CD4-positive, CD25-positive, alpha-beta regulatory T cell (primary cell): ENCODE results near the gene ATP1B4. TPM values are rescaled to one million over a fixed set of nuclear protein-coding genes. Genes with fewer than 3 reads are reported as not detected.

ENCODE experiments used
- ATAC-seq, 2 donors: fragments of 150-1000 bp; cut with Tn5 transposase; one replicate each; pipeline ENCODE4 v1.10.0; 2021; ENCODE audit warnings: low read depth in 2 of 2, moderate number of reproducible peaks in 2 of 2, moderate library complexity in 1 of 2
- DNase-seq, 3 donors: peaks; one replicate each; pipeline versions ENCODE4 v3.0.0 to v3.0.0-alpha.2; 2012 to 2022; ENCODE audit warnings: mixed read lengths in 1 of 3
- H3K27ac ChIP-seq: one replicate; pipeline ENCODE4 v1.7.0; 2013; ENCODE audit warnings: mild to moderate bottlenecking, low read length; ENCODE audit not compliant: insufficient read depth, poor library complexity, severe bottlenecking
- H3K27me3 ChIP-seq: one replicate; pipeline ENCODE4 v1.7.0; 2013; ENCODE audit warnings: low read length; ENCODE audit not compliant: control insufficient read depth, insufficient read depth
- H3K36me3 ChIP-seq: one replicate; pipeline ENCODE4 v1.7.0; 2013; ENCODE audit warnings: mild to moderate bottlenecking, low read length, moderate library complexity; ENCODE audit not compliant: control insufficient read depth, insufficient read depth
- H3K4me1 ChIP-seq: 2 replicates; pipeline ENCODE4 v1.7.0; 2013; ENCODE audit warnings: mild to moderate bottlenecking, low read length; ENCODE audit not compliant: insufficient read depth, control insufficient read depth, poor library complexity, severe bottlenecking
- H3K4me3 ChIP-seq: one replicate; pipeline ENCODE4 v1.7.0; 2013; ENCODE audit warnings: low read depth, mild to moderate bottlenecking, low read length, moderate library complexity
- H3K9me3 ChIP-seq, 2 experiments: 1 replicate in 1 of 2; 2 replicates in 1 of 2; pipeline ENCODE4 v1.7.0; 2013; ENCODE audit warnings: low read length in 2 of 2, mild to moderate bottlenecking in 1 of 2, moderate library complexity in 1 of 2; ENCODE audit not compliant: control insufficient read depth in 2 of 2
- H3K27ac Mint-ChIP-seq, 3 donors: one replicate each; pipeline ENCODE4 v1.8.0; 2020 to 2022; ENCODE audit warnings: mild to moderate bottlenecking in 3 of 3, mixed read lengths in 3 of 3, moderate library complexity in 2 of 3
- H3K27me3 Mint-ChIP-seq: one replicate; pipeline ENCODE4 v1.8.0; 2022; ENCODE audit warnings: mild to moderate bottlenecking, mixed read lengths
- H3K36me3 Mint-ChIP-seq: one replicate; pipeline ENCODE4 v1.8.0; 2020; ENCODE audit warnings: mixed read lengths
- H3K4me1 Mint-ChIP-seq, 4 donors: one replicate each; pipeline ENCODE4 v1.8.0; 2020 to 2022; ENCODE audit warnings: mixed read lengths in 4 of 4, mild to moderate bottlenecking in 1 of 4
- H3K4me3 Mint-ChIP-seq, 4 donors: one replicate each; pipeline ENCODE4 v1.8.0; 2020 to 2022; ENCODE audit warnings: mild to moderate bottlenecking in 4 of 4, mixed read lengths in 4 of 4, moderate library complexity in 3 of 4
- H3K9me3 Mint-ChIP-seq, 7 donors: one replicate each; pipeline ENCODE4 v1.8.0; 2020 to 2022; ENCODE audit warnings: mixed read lengths in 7 of 7, mild to moderate bottlenecking in 3 of 7, moderate library complexity in 2 of 7
- polyA plus RNA-seq, 4 donors: library from polyadenylated mRNA; unstranded; fragments of 300-500 nt; fragmentation: Illumina TruSeq; gene quantifications; one replicate each; pipeline ENCODE4 v1.2.3, GENCODE V29; 2021
- total RNA-seq: library from RNA; stranded (reverse); gene quantifications from one replicate; pipeline ENCODE4 v1.2.3, GENCODE V29; 2022

ATP1B4 gene
- total and polyA plus RNA-seq, 5 donors from 2014 or later: not detected

GRCh38 chrX:120358737-120359456, 3.0 kb upstream of the ATP1B4 start:
- Histone ChIP-seq H3K9me3 (no peaks in the 10 kb centered on the region), H3K36me3 (no peaks in the 10 kb centered on the region), H3K27ac (no peak overlapping the region), H3K4me3 (no peak overlapping the region), H3K4me1 (no peaks in the 10 kb centered on the region), H3K27me3 (no peaks in the 10 kb centered on the region)
- DNase-seq (peak in 1 of 3 donors; percentile 4), ATAC-seq (no peak)
- no peak overlapping the region for H3K4me3 Mint-ChIP-seq
- H3K27ac Mint-ChIP-seq: no peak overlapping the region
- H3K36me3 Mint-ChIP-seq: no peaks in the 10 kb centered on the region
- H3K9me3 Mint-ChIP-seq: peaks cover 0 to 4% (median 0%) of the 10 kb centered on the region in 7 donors
- no peaks in the 10 kb centered on the region for H3K4me1 Mint-ChIP-seq
- peaks cover 18% of the 10 kb centered on the region for H3K27me3 Mint-ChIP-seq

GRCh38 chrX:120365320-120365719, 3.4 kb downstream of the ATP1B4 start:
- Mint-ChIP-seq H3K27ac (peak overlapping the region in 1 of 3 donors; percentile 60), H3K9me3 (no peaks in the 10 kb centered on the region), H3K27me3 (peaks cover 7% of the 10 kb centered on the region), H3K36me3 (no peaks in the 10 kb centered on the region), H3K4me3 (no peak overlapping the region), H3K4me1 (no peaks in the 10 kb centered on the region)
- DNase-seq: peak; percentile 3 to 46 (median 15)
- Histone ChIP-seq H3K27me3 (no peaks in the 10 kb centered on the region), H3K9me3 (no peaks in the 10 kb centered on the region), H3K27ac (no peak overlapping the region), H3K36me3 (no peaks in the 10 kb centered on the region), H3K4me3 (no peak overlapping the region), H3K4me1 (no peaks in the 10 kb centered on the region)
- ATAC-seq: no peak

GRCh38 chrX:120365968-120366367, 4.1 kb downstream of the ATP1B4 start:
- Histone ChIP-seq H3K9me3 (no peaks in the 10 kb centered on the region), H3K27me3 (no peaks in the 10 kb centered on the region), H3K36me3 (no peaks in the 10 kb centered on the region), H3K4me3 (no peak overlapping the region), H3K4me1 (no peaks in the 10 kb centered on the region), H3K27ac (no peak overlapping the region)
- Mint-ChIP-seq H3K27me3 (peaks cover 7% of the 10 kb centered on the region), H3K27ac (peak overlapping the region in 1 of 3 donors; percentile 50), H3K36me3 (no peaks in the 10 kb centered on the region), H3K9me3 (no peaks in the 10 kb centered on the region), H3K4me1 (no peaks in the 10 kb centered on the region), H3K4me3 (no peak overlapping the region)
- ATAC-seq: no peak
- no peak for DNase-seq

GRCh38 chrX:120366794-120367193, 4.9 kb downstream of the ATP1B4 start:
- ATAC-seq: no peak
- H3K27ac ChIP-seq: no peak overlapping the region
- H3K27me3 Mint-ChIP-seq: peaks cover 7% of the 10 kb centered on the region
- H3K4me1 ChIP-seq: no peaks in the 10 kb centered on the region
- no peaks in the 10 kb centered on the region for H3K9me3 Mint-ChIP-seq
- no peak overlapping the region for H3K4me3 ChIP-seq
- no peaks in the 10 kb centered on the region for H3K27me3 ChIP-seq
- no peaks in the 10 kb centered on the region for H3K36me3 ChIP-seq
- H3K9me3 ChIP-seq: no peaks in the 10 kb centered on the region
- H3K27ac Mint-ChIP-seq: peak overlapping the region in 1 of 3 donors; percentile 50
- H3K36me3 Mint-ChIP-seq: no peaks in the 10 kb centered on the region
- no peaks in the 10 kb centered on the region for H3K4me1 Mint-ChIP-seq
- no peak overlapping the region for H3K4me3 Mint-ChIP-seq
- no peak for DNase-seq

GRCh38 chrX:120367402-120368109, 5.7 kb downstream of the ATP1B4 start:
- ATAC-seq (no peak), DNase-seq (no peak)
- H3K9me3 ChIP-seq: no peaks in the 10 kb centered on the region
- Mint-ChIP-seq H3K27ac (peak overlapping the region in 1 of 3 donors; percentile 52), H3K36me3 (no peaks in the 10 kb centered on the region), H3K4me3 (peak overlapping the region in 1 of 4 donors; percentile 68), H3K9me3 (no peaks in the 10 kb centered on the region), H3K4me1 (no peaks in the 10 kb centered on the region), H3K27me3 (peaks cover 7% of the 10 kb centered on the region)
- H3K4me3 ChIP-seq: no peak overlapping the region
- H3K4me1 ChIP-seq: no peaks in the 10 kb centered on the region
- no peaks in the 10 kb centered on the region for H3K36me3 ChIP-seq
- no peak overlapping the region for H3K27ac ChIP-seq
- no peaks in the 10 kb centered on the region for H3K27me3 ChIP-seq

- no peak for ATAC-seq
- Histone ChIP-seq H3K4me3 (no peak overlapping the region), H3K9me3 (no peaks in the 10 kb centered on the region), H3K27ac (no peak overlapping the region), H3K27me3 (peaks cover 3% of the 10 kb centered on the region), H3K4me1 (no peaks in the 10 kb centered on the region), H3K36me3 (no peaks in the 10 kb centered on the region)
- no peak for DNase-seq
- Mint-ChIP-seq H3K27ac (no peak overlapping the region), H3K9me3 (no peaks in the 10 kb centered on the region), H3K4me1 (no peaks in the 10 kb centered on the region), H3K36me3 (no peaks in the 10 kb centered on the region), H3K27me3 (no peaks in the 10 kb centered on the region), H3K4me3 (no peak overlapping the region)
Measured at GRCh38 chrX:120372667-120373370, 10.9 kb downstream of the ATP1B4 start.

GRCh38 chrX:120377179-120377578, 15.3 kb downstream of the ATP1B4 start:
- no peaks in the 10 kb centered on the region for H3K36me3 ChIP-seq
- no peaks in the 10 kb centered on the region for H3K4me1 ChIP-seq
- Mint-ChIP-seq H3K27ac (no peak overlapping the region), H3K27me3 (peaks cover 13% of the 10 kb centered on the region), H3K4me1 (peaks cover 0 to 7% (median 4%) of the 10 kb centered on the region in 4 donors), H3K36me3 (no peaks in the 10 kb centered on the region), H3K9me3 (no peaks in the 10 kb centered on the region), H3K4me3 (no peak overlapping the region)
- ATAC-seq (no peak), DNase-seq (no peak)
- no peak overlapping the region for H3K4me3 ChIP-seq
- peaks cover 3% of the 10 kb centered on the region for H3K27me3 ChIP-seq
- H3K27ac ChIP-seq: no peak overlapping the region
- H3K9me3 ChIP-seq: no peaks in the 10 kb centered on the region
